NCI-H2196 treated with DMSO at 0.1 percent for 48 hours (cell line): ENCODE results near the gene AKT3.

Experiments used
- DNase-seq: peaks from one replicate; lab custom pipeline; 2025; ENCODE audit not compliant: unreplicated experiment; lab: John Stamatoyannopoulos, UW

The AKT3 gene

DNA sequence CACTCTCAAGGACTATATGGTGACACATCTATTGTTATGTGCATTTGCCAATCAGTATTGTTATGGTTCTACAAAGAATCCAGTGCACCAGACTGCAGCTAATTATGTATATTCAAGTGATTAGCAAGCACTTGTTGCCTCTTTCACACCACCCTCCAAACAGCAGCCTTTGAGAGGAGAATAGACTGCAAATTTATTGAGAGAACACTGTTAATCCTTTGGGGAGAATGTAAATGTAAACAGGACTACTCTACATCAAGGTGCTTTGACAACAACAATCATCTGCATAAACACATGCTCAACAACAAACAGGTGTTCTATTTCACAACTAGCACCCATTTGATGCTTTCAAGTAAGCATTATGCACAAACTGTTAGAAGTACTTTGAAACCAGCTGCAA is 117.4 kb downstream of the AKT3 start:
- no peak for DNase-seq

DNA sequence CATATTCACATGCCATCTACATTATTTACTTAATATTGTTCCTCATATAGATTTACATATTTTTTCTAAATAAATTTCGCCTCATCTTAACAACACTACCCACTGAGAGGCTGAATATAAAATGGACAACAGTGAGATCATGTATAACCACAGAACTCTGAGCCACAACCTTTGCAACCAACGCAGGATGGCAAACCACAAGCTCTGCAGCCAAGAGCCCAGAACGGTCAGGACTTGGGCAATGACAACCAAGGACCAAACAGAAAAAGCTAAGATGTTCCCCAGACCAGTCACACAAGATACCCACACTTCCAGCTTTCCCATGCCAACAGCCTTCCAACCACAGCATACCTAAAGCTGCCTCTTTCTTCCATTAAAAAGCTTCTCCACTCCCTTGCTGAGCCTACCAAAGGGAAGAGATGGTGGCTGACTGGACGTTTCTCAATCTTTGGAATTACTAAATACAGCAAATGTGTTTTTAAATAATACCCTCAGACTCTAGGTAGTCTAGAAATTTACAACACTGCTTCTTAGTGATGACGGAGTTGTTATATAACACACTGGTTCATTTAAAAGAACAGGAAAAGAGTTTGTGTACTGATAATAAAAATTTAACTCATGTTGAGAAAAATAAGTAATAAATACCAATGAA is 117.9 kb downstream of the AKT3 start:
- no peak for DNase-seq

DNA sequence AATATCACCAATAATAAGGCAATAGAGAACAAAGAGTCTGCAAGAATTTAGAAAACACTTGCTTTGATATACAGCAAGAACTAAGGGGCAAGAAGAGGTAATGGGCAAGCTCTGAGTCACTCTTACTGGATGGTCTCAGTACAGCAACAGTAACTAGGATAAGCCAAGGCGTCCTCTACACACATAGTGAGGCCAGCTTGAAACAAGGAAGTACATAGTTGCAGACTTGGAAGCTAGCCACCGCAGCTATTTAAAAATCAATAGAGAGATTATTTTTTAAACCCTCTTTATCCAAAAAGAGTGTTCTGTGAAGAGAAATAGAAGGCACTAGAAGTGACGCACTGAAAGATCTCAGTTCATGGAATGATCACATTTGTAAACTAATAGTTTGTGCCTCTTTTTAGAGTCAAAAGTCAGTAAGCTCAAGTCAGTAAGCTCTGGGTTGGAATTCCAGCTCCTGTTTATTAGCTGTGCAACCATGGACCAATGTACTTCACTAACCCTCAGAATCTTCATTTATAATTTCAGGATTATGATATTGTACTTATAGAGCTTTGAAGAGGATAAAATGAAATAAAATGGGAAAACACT is 118.6 kb downstream of the AKT3 start:
- DNase-seq, result no peak

DNA sequence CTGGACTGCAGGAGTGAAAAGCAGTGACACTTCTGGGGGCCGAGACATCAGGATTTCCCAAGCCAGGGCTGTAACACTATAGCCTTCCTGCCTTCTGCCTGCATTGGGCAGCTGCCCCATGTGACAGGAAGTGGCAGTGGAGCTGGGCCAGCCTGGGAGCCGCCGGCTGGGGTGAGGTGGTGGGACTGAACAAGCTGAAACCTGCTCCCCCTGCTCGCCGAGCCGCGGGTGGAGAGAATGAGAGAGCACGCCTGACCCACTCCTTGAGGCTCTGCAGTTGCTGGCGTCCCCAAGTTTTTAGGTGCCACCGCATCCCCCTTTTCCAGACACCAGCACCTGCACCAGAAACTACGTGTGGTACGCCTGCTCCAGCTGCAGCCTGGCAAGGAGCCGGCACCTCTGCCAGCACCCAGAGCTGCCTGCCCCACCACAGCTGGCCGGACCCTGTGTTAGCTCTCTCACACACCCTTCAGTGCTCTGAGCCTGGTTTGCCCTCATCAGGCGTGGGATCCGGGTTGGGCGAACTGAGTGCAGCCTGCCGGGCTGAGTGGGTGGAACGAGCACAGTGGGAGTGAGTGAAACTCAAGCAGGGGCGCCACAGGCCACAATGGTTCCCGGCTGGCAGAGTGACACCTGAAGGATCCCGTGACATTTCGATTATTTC is 119.4 kb downstream of the AKT3 start:
- no peak for DNase-seq

DNA sequence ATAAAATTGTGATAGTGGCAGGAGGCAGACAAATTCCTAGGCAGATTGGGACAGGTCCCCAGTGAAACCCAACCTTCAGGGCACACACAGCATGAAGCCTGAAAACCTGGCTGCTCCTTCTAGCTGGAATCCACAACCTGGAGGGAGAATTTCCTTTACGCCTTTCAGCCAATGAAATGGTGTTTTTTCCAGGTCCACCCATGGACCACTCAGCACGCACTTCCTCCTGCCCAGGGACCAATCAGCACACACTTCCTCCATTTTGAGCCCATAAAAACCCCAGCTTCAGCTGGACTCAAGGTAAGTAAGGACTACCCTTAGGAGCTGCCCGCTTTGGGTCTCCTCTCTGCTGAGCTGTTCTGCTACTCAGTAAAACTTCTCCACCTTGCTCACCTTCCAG is 120.1 kb downstream of the AKT3 start:
- DNase-seq, result no peak

DNA sequence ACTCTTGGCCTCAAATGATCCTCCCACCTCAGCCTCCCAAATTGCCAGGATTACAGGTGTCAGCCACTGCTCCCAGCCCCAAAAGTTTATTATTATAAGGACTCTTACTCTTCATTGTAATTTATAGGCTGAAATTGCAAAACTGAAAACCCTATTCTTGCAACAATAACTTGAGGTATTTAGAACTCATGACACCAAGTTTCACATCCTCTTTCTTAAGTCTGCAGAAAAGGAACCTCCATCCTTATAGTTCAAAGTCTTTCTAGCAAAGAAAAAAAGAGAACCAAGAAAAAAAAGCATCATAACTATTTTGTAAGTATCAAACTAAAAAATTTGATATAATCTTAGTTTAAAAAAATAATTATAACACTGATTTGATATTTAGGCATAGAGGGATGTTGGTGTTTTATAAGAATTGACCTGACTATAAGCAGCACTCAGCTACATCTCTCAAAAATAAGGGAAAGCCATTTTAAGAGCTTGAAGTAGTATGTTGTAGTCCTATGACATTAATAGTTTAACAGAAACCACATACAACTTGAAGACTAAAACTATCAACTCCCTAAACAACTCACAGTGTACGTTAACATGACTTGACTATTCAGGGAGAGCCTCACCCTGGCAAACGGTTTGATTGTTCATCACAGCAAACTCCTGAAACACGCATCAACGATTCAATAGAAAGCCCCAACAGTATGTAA is 122.4 kb downstream of the AKT3 start:
- DNase-seq, result no peak

DNA sequence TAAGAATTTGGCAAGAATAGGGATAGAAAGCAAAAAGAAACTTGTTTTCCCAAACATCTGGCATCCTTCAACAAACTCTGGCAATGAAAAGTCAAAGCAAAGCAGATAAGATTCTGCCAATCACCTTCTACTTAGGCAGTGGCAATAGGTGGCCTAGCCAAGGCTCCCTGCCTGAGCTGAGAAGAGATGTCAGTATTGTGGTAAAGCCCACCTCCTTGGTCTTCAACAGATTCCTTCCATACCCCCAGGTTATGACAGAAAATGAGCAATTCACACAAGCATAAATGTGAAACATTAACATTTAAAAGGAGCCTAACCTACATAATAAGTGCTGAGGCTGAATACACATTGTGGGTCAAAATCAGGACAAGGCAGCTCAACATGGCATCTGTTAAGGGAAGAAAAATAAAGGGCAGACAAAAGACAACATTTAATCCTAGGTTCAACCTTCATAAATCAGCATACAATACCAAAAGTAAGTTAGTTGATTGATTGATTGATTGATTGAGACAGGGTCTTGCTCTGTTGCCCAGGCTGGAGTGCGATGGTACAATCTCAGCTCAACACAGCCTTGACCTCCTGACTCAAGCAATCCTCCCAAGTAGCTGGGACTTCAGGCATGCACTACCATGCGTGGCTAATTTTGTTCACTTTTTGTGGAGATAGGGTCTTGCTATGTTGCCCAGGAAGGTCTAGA is 123.1 kb downstream of the AKT3 start:
- no peak for DNase-seq

DNA sequence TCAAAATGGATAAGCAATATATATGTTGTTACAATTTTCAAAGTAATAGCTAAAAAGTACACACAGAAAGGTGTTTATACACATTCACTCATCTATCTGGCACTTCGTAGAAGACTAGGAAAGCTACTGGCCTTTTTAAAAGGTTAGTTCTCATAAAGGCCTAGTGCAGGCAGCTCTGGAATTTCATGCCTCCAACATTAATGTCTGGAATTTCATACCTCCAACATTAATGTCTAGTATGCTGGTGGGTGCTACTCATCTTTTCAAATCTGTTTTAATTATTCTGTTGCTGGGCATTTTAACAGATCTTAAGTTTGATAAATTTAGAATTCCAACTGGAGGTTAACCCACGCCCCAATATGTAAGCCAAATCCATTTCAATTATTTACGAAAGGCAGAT is 124.2 kb downstream of the AKT3 start:
- no peak for DNase-seq

DNA sequence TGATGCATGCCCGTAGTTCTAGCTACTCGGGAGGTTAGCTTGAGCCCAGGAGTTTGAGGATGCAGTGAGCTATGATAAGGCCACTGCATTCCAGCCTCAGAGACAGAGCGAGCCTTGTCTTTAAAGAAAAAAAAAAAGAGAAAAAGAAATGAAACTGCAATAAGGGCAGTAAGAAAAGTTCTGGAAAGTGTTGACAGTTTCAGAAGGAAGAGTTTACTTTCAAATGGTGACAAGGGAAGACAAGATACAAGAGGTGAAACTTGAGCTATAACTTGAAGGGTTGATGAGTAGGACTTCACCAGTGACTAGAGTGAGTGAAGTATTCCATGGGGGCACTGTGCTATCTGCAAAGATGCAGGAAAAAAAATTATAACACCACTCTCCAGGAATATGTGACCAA is 125.0 kb downstream of the AKT3 start:
- DNase-seq, result no peak

DNA sequence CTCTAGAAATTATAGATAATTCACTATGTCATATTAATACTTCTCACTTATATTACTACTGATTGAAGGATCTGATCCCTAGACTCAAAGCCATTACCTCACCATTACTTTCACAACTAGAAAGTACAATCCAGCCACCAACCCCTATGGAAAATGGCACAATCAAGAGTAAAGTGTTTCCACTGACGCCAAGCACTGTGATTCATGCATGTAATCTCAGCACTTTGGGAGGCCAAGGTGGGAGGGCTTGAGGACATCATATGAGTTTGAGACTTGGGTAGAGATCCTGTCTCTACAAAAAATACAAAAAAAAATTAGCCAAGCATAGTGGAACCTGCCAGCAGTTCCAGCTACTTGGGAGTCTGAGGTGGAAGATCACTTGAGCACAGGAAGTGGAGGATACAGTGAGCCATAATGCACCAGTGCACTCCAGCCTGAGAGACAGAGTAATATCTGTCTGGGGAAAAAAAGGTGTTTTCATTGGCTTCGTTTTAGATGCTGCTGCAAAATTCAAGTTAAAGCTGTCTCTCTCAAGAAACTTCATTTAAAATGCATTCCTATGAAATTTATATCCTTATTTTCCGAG is 126.5 kb downstream of the AKT3 start:
- DNase-seq, result no peak

DNA sequence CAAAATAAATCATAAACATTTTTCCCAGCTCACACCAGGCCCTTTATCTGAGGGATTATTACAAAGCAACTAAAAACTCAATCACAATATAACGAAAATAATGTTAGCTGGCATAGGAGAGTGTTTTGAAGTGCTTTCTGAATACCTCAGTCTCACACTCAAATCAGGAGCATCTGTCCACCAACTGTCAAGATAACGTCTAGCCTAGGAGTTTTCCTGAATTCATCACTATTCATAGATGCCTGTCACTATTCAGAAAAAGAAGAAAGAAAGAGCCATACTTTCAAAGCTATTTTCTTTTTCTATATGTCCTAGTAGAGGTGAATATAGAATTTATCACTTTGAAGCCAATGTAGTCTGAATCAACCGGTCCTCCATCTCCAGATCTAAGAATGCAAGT is 127.0 kb downstream of the AKT3 start:
- DNase-seq, result no peak

DNA sequence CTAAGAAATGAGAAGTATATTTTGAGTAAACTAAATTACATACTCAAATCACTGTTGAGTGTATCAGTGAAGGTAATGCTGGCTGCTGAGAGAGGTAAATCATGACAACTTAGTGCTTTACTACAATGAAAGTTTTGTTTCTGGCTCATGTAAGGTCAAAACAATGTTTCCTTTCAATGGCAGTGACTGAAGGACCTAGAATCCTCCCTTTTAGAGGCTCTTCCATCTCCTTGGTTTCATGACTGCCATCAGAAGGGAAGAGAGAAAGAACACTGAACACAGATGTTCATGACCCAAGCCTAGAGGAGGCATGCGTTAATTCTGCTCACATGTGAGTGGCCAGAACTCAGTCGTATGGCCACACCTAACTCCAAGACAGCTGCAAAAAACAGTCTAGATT is 130.6 kb downstream of the AKT3 start:
- DNase-seq, result no peak

DNA sequence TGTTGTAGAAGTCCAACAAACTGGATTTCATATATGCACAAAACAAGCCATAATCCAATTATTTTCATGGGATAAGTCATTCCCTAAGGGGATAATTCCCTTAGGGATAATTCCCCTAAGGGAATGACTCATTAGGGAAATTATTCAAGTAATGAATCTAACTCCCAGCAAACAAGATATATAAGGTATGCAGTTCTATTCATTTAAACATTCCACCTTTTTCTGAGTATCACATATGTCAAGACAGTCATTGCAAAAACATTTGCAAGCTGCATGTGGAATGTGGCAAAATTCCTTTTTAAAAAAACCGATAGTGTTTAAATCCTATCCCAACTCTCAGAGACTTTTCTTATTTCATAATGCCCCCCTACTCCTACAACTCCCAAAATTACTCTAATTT is 131.2 kb downstream of the AKT3 start:
- DNase-seq, result no peak

DNA sequence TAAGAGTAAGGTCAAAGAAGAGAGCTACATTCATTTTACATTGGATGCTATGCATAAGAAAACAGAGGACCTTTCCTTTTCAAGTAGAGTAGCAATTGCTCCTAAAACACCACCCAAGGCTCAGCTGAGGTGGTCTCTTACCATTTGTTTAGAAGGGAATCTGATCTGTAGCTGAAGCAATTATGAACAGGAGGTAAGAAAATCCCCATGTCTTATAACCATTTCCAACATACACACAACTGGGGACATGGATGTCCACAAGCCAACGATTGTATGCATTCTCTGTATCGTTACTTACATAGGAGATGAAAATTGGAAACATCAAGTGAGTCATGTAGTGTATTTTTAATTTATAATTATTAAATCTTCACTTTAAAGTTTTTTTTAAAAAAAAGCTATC is 132.0 kb downstream of the AKT3 start:
- no peak for DNase-seq

DNA sequence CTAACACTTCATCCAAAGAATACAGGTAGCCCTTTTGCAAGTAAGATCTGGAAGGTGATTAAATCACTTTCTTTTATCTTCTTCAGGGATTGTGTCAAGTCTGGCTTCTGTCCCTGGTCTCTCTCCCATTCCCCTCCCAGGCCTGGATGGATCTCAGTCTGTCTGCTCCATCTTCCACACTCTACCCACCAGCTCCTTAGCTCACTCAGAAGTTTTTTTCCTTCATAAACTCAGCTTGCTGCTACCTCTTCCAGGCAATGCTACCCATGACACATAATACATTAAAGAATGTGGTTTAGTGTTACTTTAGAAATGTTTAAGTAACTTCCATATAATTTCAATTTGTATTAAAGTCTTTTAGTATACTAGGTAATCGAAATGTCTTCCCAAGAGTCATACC is 133.1 kb downstream of the AKT3 start:
- DNase-seq, result no peak

DNA sequence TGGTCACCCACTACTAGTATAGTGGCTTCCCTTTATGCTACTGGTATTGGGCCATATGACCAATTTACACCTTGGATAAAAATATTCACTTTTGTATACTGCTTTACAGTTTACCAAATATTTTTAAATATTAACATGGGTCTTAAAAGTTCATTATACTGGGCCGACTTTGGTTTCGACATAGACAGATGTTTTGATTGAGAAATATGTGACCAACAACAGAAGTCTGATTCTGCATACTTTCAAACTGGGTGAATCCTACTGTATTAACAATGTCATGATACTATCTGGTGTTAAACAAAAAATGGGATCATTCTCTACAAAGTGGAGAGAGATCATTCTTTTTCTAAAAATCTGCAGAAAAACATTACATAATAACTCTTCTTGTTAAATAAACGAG is 134.8 kb downstream of the AKT3 start:
- DNase-seq, result no peak

DNA sequence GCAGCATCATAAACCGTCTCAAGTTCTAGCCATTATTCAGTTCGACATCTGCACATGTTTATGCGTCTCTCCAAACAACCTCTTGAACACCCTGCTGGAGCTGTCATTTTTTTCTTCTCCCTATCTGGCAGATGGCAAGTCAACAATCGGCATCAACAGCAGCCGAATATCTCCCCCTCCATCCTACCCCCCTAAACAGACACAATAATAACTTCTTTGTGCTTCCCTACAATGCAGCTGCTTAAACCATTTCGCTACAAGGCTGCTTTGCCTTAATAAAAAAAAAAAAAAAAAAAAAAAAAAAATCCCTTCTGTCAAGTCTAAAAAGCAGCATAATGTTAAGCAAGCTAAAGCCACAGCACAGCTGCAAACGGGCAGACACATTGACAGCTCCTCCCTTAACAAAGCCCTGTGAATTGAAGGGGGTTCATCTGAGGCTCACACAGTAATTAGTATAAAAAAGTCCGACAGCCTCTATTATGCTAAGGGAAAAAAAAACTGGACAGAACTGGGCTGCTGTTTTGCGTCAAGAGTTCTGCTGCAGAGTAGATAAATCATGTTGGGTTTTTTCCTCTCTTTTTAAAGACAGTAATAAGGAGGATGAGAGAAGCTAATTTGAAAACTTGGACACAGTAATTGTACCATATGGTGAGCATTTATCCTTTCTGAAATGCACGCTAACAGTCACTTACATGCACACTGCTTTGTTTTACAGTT is 136.4 kb downstream of the AKT3 start:
- DNase-seq, result no peak

DNA sequence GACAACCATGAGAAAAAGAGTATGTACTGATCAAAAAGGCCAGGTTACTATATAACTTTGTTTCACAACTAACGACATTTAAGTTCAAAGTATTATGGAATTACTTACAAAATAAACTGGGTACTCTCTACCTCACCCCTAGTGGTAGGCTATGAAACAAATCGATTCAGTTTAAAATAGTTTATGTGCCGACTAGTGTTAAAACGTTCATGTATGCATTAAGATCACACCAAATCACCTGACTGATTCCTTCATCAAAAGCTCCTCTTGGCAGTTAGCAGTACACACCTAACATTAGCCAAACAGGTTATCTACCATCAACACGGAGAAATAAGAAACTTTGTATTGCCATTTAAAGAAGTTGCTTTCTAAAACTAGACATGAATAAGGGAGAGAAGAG is 137.1 kb downstream of the AKT3 start:
- no peak for DNase-seq

DNA sequence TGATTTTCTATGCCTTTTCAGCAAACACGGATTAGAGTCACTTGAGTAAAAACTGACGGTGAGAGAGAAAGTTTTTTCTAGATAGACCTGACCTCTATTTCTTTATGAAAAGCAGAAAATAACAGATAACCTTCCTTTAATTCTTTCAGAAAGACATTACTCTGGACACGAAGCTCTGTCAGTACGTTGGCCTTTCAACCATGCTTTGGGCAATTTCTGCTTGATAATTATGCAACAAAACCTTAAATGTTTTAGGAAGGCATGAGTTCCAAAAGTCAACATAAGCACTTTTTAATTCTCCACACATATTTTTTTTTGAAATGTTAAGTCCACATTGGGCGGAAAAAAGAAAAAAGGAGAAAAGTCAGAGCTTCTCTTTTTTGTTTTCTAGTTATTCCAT is 137.8 kb downstream of the AKT3 start:
- DNase-seq, result no peak

DNA sequence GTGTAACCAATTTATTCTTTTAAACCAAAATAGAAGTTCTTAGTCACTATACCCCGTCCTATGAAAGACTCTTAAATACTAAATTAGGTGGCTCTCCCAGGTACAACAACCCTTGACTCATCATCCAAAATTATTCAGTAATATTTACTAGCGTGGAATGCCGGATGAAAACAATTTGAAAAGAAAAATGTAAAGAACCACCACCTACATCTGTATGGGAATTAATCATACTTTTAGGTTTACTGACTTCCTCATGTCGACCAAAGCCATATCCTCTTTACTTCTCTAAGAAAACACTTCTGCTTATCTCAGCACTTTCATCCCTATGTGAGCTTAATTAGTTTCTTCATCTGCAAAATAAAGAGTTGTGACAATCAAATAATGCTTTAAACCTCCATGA is 139.6 kb downstream of the AKT3 start:
- DNase-seq, result no peak

DNA sequence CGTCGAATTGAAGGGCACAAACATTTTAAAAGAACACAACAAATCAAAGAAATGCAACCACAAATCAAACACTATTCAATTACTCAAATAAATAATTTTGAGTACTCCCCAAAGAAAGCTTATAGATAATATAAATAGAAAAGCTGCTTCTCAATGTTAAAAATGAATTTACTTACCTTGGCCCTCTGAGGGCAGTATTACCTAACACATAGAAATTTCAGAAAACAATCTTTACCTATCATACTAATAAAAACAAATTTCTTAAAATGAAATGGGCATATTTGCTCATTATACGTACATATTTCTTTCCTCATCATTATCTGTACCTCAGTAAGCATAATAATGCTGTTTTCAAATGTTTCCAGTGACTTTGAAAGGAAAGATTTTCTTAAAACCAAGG is 141.8 kb downstream of the AKT3 start:
- no peak for DNase-seq
